ENCODE results near the gene DNAAF9. TPM values are rescaled to one million over a fixed set of nuclear protein-coding genes. Genes with fewer than 3 reads are reported as not detected.

DNAAF9 gene
- total RNA-seq, 5 donors from 2014 or later (not counting 1 experiment from before 2014, with no cell fraction given), result 4.9 to 6.2 (median 5.6) TPM

DNA sequence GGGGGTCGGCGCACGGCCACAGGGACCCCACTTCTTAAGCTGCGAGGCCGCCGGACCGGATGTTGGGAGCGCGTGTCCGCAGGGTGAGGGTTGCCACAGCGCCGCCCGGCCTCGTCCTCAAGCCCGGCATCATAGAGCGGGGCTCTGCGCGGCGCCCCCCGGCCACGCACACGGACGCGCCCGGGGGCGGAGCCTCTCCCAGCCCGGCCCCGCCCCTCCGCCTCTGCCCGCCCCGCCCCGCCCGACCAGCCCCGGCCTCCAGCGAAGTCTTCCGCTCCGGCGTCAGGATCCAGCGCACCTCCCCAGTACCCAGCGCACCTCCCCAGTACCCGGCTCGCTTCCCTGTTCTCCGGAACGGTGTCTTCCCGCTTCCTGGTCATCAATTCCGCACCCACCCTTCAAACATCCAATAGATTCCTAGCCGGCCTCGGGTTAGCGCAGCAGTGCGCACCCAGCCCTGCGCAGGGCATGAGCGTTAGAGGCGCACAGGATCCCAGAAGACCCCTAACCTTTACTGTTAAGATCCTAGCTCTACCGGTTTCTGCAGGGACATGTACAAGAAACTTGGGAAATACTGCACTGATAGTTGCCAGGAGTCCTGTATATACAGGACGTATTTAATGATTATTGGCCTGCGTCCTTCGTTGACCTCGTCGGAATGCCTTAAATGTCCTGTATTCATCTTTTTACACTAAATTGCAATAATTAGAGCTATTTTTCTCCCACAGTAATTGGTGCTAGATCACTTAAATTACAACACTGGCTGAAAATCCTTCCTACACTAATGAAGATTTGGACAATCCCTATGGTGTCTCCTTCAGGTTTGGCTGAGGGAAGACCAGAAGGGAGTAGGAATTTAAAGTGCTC is 535 bp upstream of the DNAAF9 start:
- peaks cover 26 to 40% (median 35%) of the 10 kb centered on the region in 3 donors for H3K4me1 Mint-ChIP-seq
- peaks cover 8 to 17% of the 10 kb centered on the region in 2 experiments for H3K4me1 ChIP-seq (ENCODE audit: control insufficient read depth in 1 of 2, extremely low read depth in 1 of 2, insufficient read depth in 2 of 2, low read length in 2 of 2)
- H3K27me3 ChIP-seq (replicated peaks in 1 of 2; ENCODE audit: control insufficient read depth in 2 of 2, extremely low read depth in 1 of 2, insufficient read depth in 2 of 2, low read length in 1 of 2), result peaks cover 0 to 3% of the 10 kb centered on the region in 2 experiments
- ChIA-PET CTCF (interaction anchor here in 1 of 2 donors (0.6 to 1.4 kb wide), 3 partner anchors 12 to 62 kb away, joined by 3 to 5 read pairs (median 5); partner anchors contain the start of gene ATRN), POLR2A (interaction anchor here (0.6 to 1.2 kb wide), 3 partner anchors 12 to 755 kb away, joined by 3 to 7 read pairs (median 4); partner anchors contain the start of gene NOP56 (in 1 of the 2))
- ATAC-seq (replicated peaks in 1 of 4) (peak; percentile 69 to 77 (median 76)), DNase-seq (peak; percentile 34 to 85 (median 59))
- H3K27ac ChIP-seq (ENCODE audit: low read length), result peak overlapping the region; percentile 67
- under 1% methylated on average over 45 of the region's 59 CpGs for WGBS (ENCODE audit: insufficient coverage)
- peak overlapping the region; percentile 94 to 98 (median 96) for H3K4me3 Mint-ChIP-seq
- no peaks in the 10 kb centered on the region for H3K9me3 ChIP-seq
- no peaks in the 10 kb centered on the region for H3K36me3 Mint-ChIP-seq
- H3K9me3 Mint-ChIP-seq, result no peaks in the 10 kb centered on the region
- H3K27me3 Mint-ChIP-seq, result no peaks in the 10 kb centered on the region
- H3K36me3 ChIP-seq (ENCODE audit: control insufficient read depth in 2 of 2, extremely low read depth in 1 of 2, insufficient read depth in 1 of 2, low read length in 1 of 2), result no peaks in the 10 kb centered on the region
- peak overlapping the region; percentile 94 to 96 for H3K27ac Mint-ChIP-seq
- H3K4me3 ChIP-seq (ENCODE audit: control insufficient read depth in 1 of 2, extremely low read depth in 1 of 2, low read length in 1 of 2), result peak overlapping the region; percentile 93 to 98

DNA sequence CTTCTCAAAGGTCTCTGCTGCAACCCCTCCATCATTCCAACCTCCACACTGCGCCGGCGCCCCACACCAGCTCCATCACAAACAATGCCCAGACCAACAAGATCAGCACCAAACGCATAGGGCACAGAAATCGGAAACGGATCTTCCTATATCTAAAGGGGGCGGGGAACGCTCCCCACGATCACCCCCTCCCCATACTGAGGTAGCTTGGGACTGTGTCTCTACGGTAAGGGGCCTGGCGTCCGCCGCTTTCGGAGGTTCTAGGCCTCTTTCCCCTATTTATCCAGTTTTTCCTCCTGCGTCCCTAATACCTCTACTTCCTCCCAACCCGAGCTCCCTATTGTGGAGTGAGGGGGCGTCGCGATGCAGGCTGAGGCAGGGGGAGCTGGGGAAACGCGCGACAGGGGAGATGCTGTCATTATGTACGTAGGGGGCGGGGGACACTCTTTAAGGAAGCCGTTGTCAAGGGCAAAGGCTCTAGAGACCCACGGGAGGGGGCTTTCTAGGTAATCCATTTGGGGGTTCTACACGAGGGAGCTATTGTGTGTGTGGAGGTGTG is 909 bp downstream of the DNAAF9 start:
- Histone ChIP-seq H3K9me3 (no peaks in the 10 kb centered on the region), H3K4me1 (ENCODE audit: control insufficient read depth in 1 of 2, extremely low read depth in 1 of 2, insufficient read depth in 2 of 2, low read length in 2 of 2) (peaks cover 8 to 17% of the 10 kb centered on the region in 2 experiments), H3K27ac (ENCODE audit: low read length) (peak overlapping the region; percentile 36), H3K4me3 (ENCODE audit: control insufficient read depth in 1 of 2, extremely low read depth in 1 of 2, low read length in 1 of 2) (peak overlapping the region; percentile 84 to 93), H3K36me3 (ENCODE audit: control insufficient read depth in 2 of 2, extremely low read depth in 1 of 2, insufficient read depth in 1 of 2, low read length in 1 of 2) (no peaks in the 10 kb centered on the region), H3K27me3 (replicated peaks in 1 of 2; ENCODE audit: control insufficient read depth in 2 of 2, extremely low read depth in 1 of 2, insufficient read depth in 2 of 2, low read length in 1 of 2) (no peaks in the 10 kb centered on the region)
- ChIA-PET CTCF (no interaction called here), POLR2A (no interaction called here)
- H3K9me3 Mint-ChIP-seq, result no peaks in the 10 kb centered on the region
- ATAC-seq (replicated peaks in 1 of 4), result no peak
- 27% methylated on average over 17 of the region's 27 CpGs for WGBS (ENCODE audit: insufficient coverage)
- no peaks in the 10 kb centered on the region for H3K36me3 Mint-ChIP-seq
- H3K4me3 Mint-ChIP-seq, result peak overlapping the region; percentile 85 to 94 (median 89)
- H3K4me1 Mint-ChIP-seq, result peaks cover 26 to 40% (median 35%) of the 10 kb centered on the region in 3 donors
- peak overlapping the region; percentile 80 to 81 for H3K27ac Mint-ChIP-seq
- peak in 8 of 35 experiments; percentile 3 to 38 (median 6) for DNase-seq
- H3K27me3 Mint-ChIP-seq, result no peaks in the 10 kb centered on the region

DNA sequence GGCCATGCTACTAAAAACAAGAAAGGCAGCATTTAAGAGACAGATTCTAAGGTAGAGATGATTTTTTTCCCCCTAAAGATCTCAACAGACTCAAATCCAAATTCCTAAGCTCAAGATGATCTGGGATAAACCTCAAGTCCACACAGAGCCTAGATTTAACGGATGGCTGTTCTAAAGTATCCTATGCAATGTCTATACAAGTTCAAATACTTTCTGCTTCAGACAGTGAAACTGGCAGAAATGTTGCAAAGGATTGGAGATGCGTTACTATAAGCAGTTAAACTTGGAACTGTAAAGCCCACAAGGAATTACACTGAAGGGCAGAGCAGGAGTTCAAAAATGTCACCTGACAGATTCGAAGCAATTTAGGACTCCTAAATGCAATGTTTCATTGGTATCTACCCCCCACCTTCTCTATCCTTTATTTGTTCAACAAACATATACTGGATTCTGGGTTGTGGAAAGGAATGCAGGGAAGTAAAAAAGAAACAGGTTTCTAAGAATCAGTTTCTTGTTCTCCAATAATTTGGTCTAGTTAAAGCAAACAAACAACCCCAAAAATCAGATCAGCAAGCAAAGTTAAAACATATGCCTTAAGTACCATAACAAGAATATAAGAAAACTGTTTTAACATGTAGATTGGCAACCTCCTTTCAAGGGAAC is 1.6 kb downstream of the DNAAF9 start:
- Mint-ChIP-seq H3K27me3 (no peaks in the 10 kb centered on the region), H3K4me1 (peaks cover 26 to 40% (median 35%) of the 10 kb centered on the region in 3 donors)

DNA sequence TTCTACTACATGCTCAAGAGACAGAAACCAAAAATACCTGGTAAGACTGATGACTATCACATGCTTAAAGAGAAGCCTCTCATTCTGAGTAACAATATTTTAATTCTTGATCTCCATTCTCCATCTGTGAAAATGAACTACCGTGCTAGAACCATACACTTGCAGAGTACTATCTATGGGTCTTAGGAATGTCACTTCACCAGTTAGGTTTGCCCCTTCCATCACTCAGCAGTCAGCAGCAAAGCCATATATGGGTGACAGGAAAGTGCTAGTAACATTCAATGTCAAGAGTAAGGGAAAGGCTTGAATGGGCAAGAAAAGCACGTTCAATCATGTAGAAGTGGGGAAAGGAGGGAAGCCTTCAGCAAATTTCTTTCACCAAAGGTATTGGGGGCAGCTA is 2.3 kb downstream of the DNAAF9 start:
- Histone ChIP-seq H3K4me1 (ENCODE audit: control insufficient read depth in 1 of 2, extremely low read depth in 1 of 2, insufficient read depth in 2 of 2, low read length in 2 of 2) (peaks cover 8 to 17% of the 10 kb centered on the region in 2 experiments), H3K9me3 (no peaks in the 10 kb centered on the region), H3K36me3 (ENCODE audit: control insufficient read depth in 2 of 2, extremely low read depth in 1 of 2, insufficient read depth in 1 of 2, low read length in 1 of 2) (no peaks in the 10 kb centered on the region), H3K27me3 (replicated peaks in 1 of 2; ENCODE audit: control insufficient read depth in 2 of 2, extremely low read depth in 1 of 2, insufficient read depth in 2 of 2, low read length in 1 of 2) (no peaks in the 10 kb centered on the region), H3K4me3 (ENCODE audit: control insufficient read depth in 1 of 2, extremely low read depth in 1 of 2, low read length in 1 of 2) (no peak overlapping the region), H3K27ac (ENCODE audit: low read length) (no peak overlapping the region)
- H3K27me3 Mint-ChIP-seq, result no peaks in the 10 kb centered on the region
- no peak overlapping the region for H3K4me3 Mint-ChIP-seq
- DNase-seq, result peak in 1 of 35 experiments; percentile 5
- WGBS (ENCODE audit: insufficient coverage), result no CpG with 5 or more reads among the region's 2 CpGs
- no peaks in the 10 kb centered on the region for H3K36me3 Mint-ChIP-seq
- peaks cover 26 to 40% (median 35%) of the 10 kb centered on the region in 3 donors for H3K4me1 Mint-ChIP-seq
- no peaks in the 10 kb centered on the region for H3K9me3 Mint-ChIP-seq
- H3K27ac Mint-ChIP-seq, result peak overlapping the region in 1 of 2 donors; percentile 38
- ChIA-PET POLR2A (no interaction called here), CTCF (no interaction called here)
- no peak for ATAC-seq (replicated peaks in 1 of 4)

More for the DNA sequence above, 1.6 kb downstream of the DNAAF9 start:
- Mint-ChIP-seq H3K36me3 (no peaks in the 10 kb centered on the region), H3K27ac (peak overlapping the region; percentile 65 to 81), H3K9me3 (no peaks in the 10 kb centered on the region), H3K4me3 (peak overlapping the region; percentile 85 to 94 (median 89))
- Histone ChIP-seq H3K27me3 (replicated peaks in 1 of 2; ENCODE audit: control insufficient read depth in 2 of 2, extremely low read depth in 1 of 2, insufficient read depth in 2 of 2, low read length in 1 of 2) (no peaks in the 10 kb centered on the region), H3K4me1 (ENCODE audit: control insufficient read depth in 1 of 2, extremely low read depth in 1 of 2, insufficient read depth in 2 of 2, low read length in 2 of 2) (peaks cover 8 to 17% of the 10 kb centered on the region in 2 experiments), H3K27ac (ENCODE audit: low read length) (no peak overlapping the region), H3K4me3 (ENCODE audit: control insufficient read depth in 1 of 2, extremely low read depth in 1 of 2, low read length in 1 of 2) (no peak overlapping the region), H3K36me3 (ENCODE audit: control insufficient read depth in 2 of 2, extremely low read depth in 1 of 2, insufficient read depth in 1 of 2, low read length in 1 of 2) (no peaks in the 10 kb centered on the region), H3K9me3 (no peaks in the 10 kb centered on the region)
- WGBS (ENCODE audit: insufficient coverage), result 91% methylated on average over 1 of the region's 3 CpGs
- ChIA-PET POLR2A (no interaction called here), CTCF (no interaction called here)
- DNase-seq (peak in 1 of 35 experiments; percentile 4), ATAC-seq (replicated peaks in 1 of 4) (no peak)

DNA sequence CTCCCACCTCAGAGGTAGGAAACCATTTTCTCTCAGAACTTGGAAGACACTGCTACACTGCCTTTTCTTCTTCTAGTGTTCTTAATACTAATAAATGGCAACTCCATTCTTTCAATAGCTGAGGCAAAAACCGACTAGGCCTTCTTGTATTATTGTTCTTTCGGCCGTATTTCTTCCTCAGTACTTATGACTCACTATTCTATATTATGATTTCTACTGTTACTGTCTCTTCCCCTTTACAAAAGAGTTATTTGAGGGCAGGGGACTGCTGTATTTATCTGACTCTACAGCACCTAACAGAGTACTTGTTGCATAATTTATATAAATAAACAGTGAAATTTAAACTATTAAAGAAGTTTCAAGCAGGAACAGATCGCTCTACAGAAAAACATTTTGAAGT is 3.1 kb downstream of the DNAAF9 start:
- POLR2A ChIA-PET, result no interaction called here
- H3K4me3 Mint-ChIP-seq, result no peak overlapping the region
- WGBS (ENCODE audit: insufficient coverage), result no CpG with 5 or more reads among the region's 4 CpGs

DNA sequence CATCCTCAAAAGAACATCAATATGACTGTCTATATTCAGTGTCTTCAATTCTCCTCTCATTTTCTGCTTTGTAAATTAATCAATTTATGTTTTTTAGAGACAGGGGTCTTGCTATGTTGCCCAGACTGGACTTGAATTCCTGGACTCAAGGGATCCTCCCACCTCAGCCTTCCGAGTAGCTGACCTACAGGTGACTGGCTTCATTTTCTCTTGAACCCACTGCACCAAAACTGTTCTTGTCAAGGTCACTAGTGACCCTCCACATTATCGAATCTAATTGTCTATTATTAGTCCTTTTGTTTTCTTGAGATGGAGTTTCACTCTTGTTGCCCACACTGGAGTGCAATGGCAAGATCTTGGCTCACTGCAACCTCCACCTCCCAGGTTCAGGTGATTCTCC is 3.7 kb downstream of the DNAAF9 start:
- ATAC-seq (replicated peaks in 1 of 4) (no peak), DNase-seq (no peak)
- 100% methylated on average over 1 of the region's 2 CpGs for WGBS (ENCODE audit: insufficient coverage)
- ChIA-PET CTCF (no interaction called here), POLR2A (no interaction called here)
- Mint-ChIP-seq H3K27ac (no peak overlapping the region), H3K4me1 (peaks cover 25 to 37% (median 33%) of the 10 kb centered on the region in 3 donors), H3K27me3 (no peaks in the 10 kb centered on the region), H3K4me3 (no peak overlapping the region), H3K36me3 (no peaks in the 10 kb centered on the region), H3K9me3 (no peaks in the 10 kb centered on the region)
- Histone ChIP-seq H3K4me1 (ENCODE audit: control insufficient read depth in 1 of 2, extremely low read depth in 1 of 2, insufficient read depth in 2 of 2, low read length in 2 of 2) (peaks cover 8 to 10% of the 10 kb centered on the region in 2 experiments), H3K4me3 (ENCODE audit: control insufficient read depth in 1 of 2, extremely low read depth in 1 of 2, low read length in 1 of 2) (no peak overlapping the region), H3K27ac (ENCODE audit: low read length) (no peak overlapping the region), H3K9me3 (no peaks in the 10 kb centered on the region), H3K27me3 (replicated peaks in 1 of 2; ENCODE audit: control insufficient read depth in 2 of 2, extremely low read depth in 1 of 2, insufficient read depth in 2 of 2, low read length in 1 of 2) (no peaks in the 10 kb centered on the region), H3K36me3 (ENCODE audit: control insufficient read depth in 2 of 2, extremely low read depth in 1 of 2, insufficient read depth in 1 of 2, low read length in 1 of 2) (no peaks in the 10 kb centered on the region)

More for the DNA sequence above, 3.1 kb downstream of the DNAAF9 start:
- Mint-ChIP-seq H3K9me3 (no peaks in the 10 kb centered on the region), H3K27me3 (no peaks in the 10 kb centered on the region), H3K4me1 (peaks cover 26 to 40% (median 35%) of the 10 kb centered on the region in 3 donors), H3K36me3 (no peaks in the 10 kb centered on the region), H3K27ac (no peak overlapping the region)
- H3K27ac ChIP-seq (ENCODE audit: low read length), result no peak overlapping the region
- H3K27me3 ChIP-seq (replicated peaks in 1 of 2; ENCODE audit: control insufficient read depth in 2 of 2, extremely low read depth in 1 of 2, insufficient read depth in 2 of 2, low read length in 1 of 2), result no peaks in the 10 kb centered on the region
- H3K4me3 ChIP-seq (ENCODE audit: control insufficient read depth in 1 of 2, extremely low read depth in 1 of 2, low read length in 1 of 2), result no peak overlapping the region
- no peaks in the 10 kb centered on the region for H3K36me3 ChIP-seq (ENCODE audit: control insufficient read depth in 2 of 2, extremely low read depth in 1 of 2, insufficient read depth in 1 of 2, low read length in 1 of 2)
- no peaks in the 10 kb centered on the region for H3K9me3 ChIP-seq
- H3K4me1 ChIP-seq (ENCODE audit: control insufficient read depth in 1 of 2, extremely low read depth in 1 of 2, insufficient read depth in 2 of 2, low read length in 2 of 2), result peaks cover 8 to 17% of the 10 kb centered on the region in 2 experiments
- no peak for DNase-seq
- CTCF ChIA-PET, result no interaction called here
- ATAC-seq (replicated peaks in 1 of 4), result no peak

Measured in T-cell (primary cell).